Activated B cell treated with CpG ODN at 0.5 μM for 24 hours (primary cell): ENCODE data around the gene CCBE1. TPM values are rescaled to one million over a fixed set of nuclear protein-coding genes. Genes with fewer than 3 reads are reported as not detected.

ENCODE experiments used
- ATAC-seq: fragments of 200-7000 bp; cut with Tn5 transposase; one replicate; pipeline ENCODE4 v1.10.0; 2021; ENCODE audit warnings: low read depth, mild to moderate bottlenecking, moderate library complexity
- CTCF ChIA-PET: fragments of 350-600 bp; sonication (Branson Sonifier 250); formaldehyde crosslinking; loops from one replicate; lab custom pipeline; 2021; ENCODE audit warnings: antibody characterized with exemption; lab: Charles Lee
- POLR2A ChIA-PET: fragments of 350-600 bp; sonication (Branson Sonifier 250); formaldehyde crosslinking; loops from one replicate; lab custom pipeline; 2021; ENCODE audit warnings: antibody characterized with exemption; lab: Charles Lee
- DNase-seq: peaks from one replicate; pipeline ENCODE4 v3.0.0; 2022
- H3K27ac Mint-ChIP-seq: one replicate; pipeline ENCODE4 v1.8.0; 2020; ENCODE audit warnings: mixed read lengths
- H3K27me3 Mint-ChIP-seq: one replicate; pipeline ENCODE4 v1.8.0; 2021; ENCODE audit warnings: mixed read lengths
- H3K36me3 Mint-ChIP-seq: one replicate; pipeline ENCODE4 v1.8.0; 2021; ENCODE audit warnings: low read depth, mixed read lengths
- H3K4me1 Mint-ChIP-seq: one replicate; pipeline ENCODE4 v1.8.0; 2021; ENCODE audit warnings: mixed read lengths
- H3K4me3 Mint-ChIP-seq: one replicate; pipeline ENCODE4 v1.8.0; 2020; ENCODE audit warnings: mild to moderate bottlenecking, mixed read lengths
- H3K9me3 Mint-ChIP-seq: one replicate; pipeline ENCODE4 v1.8.0; 2020; ENCODE audit warnings: mixed read lengths
- intact Hi-C: fragments of 100-400 bp; cut with micrococcal nuclease; formaldehyde crosslinking; loops from one replicate; pipeline ENCODE4 v1.15.1; 2024
- total RNA-seq: library from RNA; stranded (reverse); gene quantifications from 2 replicates; pipeline ENCODE4 v1.2.3, GENCODE V29; 2022
- TF ChIP-seq, protein P1 (sequence below): fragments of 200-600 bp; IDR thresholded peaks from one replicate; pipeline ENCODE4 v1.8.0; 2022; ENCODE audit warnings: antibody characterized with exemption, mild to moderate bottlenecking

Gene CCBE1
- total RNA-seq, 1 donor from 2014 or later = 0.04 TPM

DNA sequence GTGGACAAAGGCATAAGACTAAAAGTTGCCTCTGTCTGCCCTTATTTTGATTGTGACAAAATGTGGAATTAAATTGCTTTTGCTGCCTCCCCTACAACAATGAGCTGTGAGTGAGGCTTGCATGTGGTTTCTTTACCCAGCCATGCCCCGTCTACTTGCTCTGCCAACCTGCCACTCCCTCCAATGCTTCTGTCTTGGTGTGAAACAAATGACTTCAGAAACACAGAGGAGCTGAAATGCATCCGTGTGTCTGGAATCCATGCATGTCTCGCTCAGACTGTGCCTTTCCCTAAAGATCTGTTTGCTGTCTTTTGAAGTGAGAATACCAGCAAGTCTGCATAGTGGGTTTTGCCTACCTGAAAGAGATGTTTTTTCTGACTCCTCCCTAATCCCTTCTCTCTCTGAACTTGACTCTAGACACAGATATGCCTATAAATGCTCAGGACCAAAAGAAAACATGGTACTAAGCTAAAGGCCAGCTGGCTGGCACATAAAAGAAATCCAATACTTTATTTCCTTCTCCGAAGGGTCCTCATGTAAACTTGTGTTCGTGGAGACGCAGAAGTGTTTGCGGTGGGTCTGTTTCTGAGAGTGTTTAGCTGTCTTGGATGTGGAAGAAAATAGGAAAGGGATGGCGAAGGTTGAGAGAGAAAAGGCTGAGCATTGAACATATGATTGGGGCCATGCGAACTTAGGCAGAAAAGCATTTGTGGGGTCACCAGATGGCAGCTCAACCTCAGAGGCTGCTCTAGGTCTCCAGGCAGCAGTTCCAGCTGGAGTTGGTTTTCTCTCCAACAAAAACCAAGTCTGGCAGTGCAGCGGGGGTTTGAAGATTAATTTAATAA lies 120.5 kb downstream of the CCBE1 start:
- intact Hi-C loops = no loop called here
- no peaks in the 10 kb centered on the region for H3K4me1 Mint-ChIP-seq
- no peak overlapping the region for H3K4me3 Mint-ChIP-seq
- DNase-seq (no peak), ATAC-seq (no peak)
- POLR2A ChIA-PET = no interaction called here
- H3K36me3 Mint-ChIP-seq = no peaks in the 10 kb centered on the region
- H3K27ac Mint-ChIP-seq = no peak overlapping the region
- H3K9me3 Mint-ChIP-seq = peaks cover 2% of the 10 kb centered on the region
- TF ChIP-seq, protein P1, sequence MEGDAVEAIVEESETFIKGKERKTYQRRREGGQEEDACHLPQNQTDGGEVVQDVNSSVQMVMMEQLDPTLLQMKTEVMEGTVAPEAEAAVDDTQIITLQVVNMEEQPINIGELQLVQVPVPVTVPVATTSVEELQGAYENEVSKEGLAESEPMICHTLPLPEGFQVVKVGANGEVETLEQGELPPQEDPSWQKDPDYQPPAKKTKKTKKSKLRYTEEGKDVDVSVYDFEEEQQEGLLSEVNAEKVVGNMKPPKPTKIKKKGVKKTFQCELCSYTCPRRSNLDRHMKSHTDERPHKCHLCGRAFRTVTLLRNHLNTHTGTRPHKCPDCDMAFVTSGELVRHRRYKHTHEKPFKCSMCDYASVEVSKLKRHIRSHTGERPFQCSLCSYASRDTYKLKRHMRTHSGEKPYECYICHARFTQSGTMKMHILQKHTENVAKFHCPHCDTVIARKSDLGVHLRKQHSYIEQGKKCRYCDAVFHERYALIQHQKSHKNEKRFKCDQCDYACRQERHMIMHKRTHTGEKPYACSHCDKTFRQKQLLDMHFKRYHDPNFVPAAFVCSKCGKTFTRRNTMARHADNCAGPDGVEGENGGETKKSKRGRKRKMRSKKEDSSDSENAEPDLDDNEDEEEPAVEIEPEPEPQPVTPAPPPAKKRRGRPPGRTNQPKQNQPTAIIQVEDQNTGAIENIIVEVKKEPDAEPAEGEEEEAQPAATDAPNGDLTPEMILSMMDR = no peak
- CTCF ChIA-PET = no interaction called here
- peaks cover 4% of the 10 kb centered on the region for H3K27me3 Mint-ChIP-seq

DNA sequence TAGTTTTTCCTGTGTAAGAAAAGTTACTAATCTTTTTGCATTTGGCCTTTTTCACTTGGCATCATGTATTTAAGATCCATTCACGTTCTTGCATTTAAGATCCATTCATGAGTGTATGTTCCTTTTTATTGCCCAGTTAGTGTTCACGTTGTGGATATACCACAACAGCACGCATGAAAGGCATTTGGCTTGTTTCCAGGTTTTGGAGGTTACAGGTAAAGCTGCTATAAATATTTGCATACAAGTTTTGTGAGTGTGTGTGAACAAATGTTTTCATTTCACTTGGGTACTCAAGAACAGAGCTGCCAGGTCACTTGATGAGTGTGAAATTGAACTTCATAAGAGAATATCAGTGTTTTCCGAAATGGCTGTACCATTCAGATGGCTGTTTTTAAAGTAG lies 121.2 kb downstream of the CCBE1 start:
- POLR2A ChIA-PET = no interaction called here
- no peak for ATAC-seq
- Mint-ChIP-seq H3K27ac (no peak overlapping the region), H3K9me3 (peaks cover 2% of the 10 kb centered on the region), H3K27me3 (peaks cover 4% of the 10 kb centered on the region), H3K4me3 (no peak overlapping the region), H3K4me1 (no peaks in the 10 kb centered on the region), H3K36me3 (no peaks in the 10 kb centered on the region)
- CTCF ChIA-PET = no interaction called here
- TF ChIP-seq, protein P1 = no peak
- intact Hi-C loops = no loop called here
- no peak for DNase-seq

DNA sequence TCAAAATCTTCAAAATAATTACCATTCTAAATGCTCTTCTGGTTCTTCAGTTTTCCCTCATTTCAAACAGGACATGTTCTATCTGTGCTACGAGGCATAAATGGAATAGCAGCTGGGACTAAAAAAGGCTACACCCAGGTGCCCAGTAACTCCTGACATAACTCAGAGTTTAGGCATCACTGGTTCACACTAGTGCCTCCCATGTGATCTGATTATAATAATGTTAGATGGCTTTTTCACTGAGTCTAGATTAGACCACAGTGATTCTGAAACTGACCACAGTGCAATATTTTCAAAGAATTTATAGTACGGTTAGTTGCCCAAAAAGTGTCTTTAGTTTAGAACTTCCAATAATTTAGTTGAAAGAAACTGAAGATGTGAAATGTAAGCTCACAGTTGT lies 123.3 kb downstream of the CCBE1 start:
- CTCF ChIA-PET = no interaction called here
- no peaks in the 10 kb centered on the region for H3K36me3 Mint-ChIP-seq
- H3K4me3 Mint-ChIP-seq = no peak overlapping the region
- POLR2A ChIA-PET = no interaction called here
- ATAC-seq (no peak), DNase-seq (no peak)
- intact Hi-C loops = no loop called here
- H3K27me3 Mint-ChIP-seq = peaks cover 4% of the 10 kb centered on the region
- no peak overlapping the region for H3K27ac Mint-ChIP-seq
- TF ChIP-seq, protein P1 = no peak
- no peaks in the 10 kb centered on the region for H3K4me1 Mint-ChIP-seq
- H3K9me3 Mint-ChIP-seq = peaks cover 2% of the 10 kb centered on the region

DNA sequence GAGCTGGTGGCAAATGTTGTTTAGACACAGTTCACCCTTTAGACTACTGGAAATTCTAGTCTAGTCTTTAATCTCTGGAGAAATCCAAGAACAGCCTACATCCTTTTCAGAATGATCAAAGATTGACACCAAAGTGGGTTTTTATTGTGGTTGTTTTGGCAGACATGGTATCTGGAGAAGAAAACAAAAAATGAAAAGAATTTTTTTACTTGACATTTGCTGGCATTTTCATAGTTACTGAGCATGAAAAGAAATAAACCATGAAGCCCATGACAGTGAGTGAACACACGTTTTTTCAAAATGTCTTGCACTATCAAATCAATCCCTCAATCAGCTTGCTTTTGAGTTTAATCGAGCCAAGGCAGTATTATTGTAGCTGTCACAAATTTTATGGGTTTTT lies 125.3 kb downstream of the CCBE1 start:
- H3K36me3 Mint-ChIP-seq = no peaks in the 10 kb centered on the region
- TF ChIP-seq, protein P1 = no peak
- ATAC-seq (no peak), DNase-seq (no peak)
- POLR2A ChIA-PET = no interaction called here
- no peaks in the 10 kb centered on the region for H3K4me1 Mint-ChIP-seq
- no peaks in the 10 kb centered on the region for H3K9me3 Mint-ChIP-seq
- CTCF ChIA-PET = no interaction called here
- H3K27me3 Mint-ChIP-seq = no peaks in the 10 kb centered on the region
- no peak overlapping the region for H3K27ac Mint-ChIP-seq
- intact Hi-C loops = no loop called here
- H3K4me3 Mint-ChIP-seq = no peak overlapping the region

DNA sequence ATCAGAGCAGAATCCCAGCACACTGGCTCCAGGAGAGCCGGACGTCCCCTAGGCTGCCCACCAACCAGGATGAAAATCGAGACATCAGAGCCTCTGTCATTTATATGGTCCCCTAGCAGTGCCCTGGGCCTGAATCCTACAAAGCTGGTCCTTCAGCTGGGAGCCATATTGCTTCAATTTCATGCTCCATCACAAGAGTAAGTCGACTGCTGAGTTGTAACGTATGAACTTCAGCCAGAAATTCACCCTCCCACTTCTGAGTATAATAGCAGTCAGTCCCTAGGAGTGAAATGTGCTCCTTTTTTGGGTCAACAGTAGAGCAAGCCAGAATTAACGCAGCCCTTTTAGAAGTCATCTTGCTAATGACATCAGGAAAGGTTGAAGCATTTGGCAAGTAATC lies 126.4 kb downstream of the CCBE1 start:
- POLR2A ChIA-PET = no interaction called here
- Mint-ChIP-seq H3K27ac (no peak overlapping the region), H3K4me1 (no peaks in the 10 kb centered on the region), H3K36me3 (no peaks in the 10 kb centered on the region), H3K4me3 (no peak overlapping the region), H3K27me3 (peaks cover 3% of the 10 kb centered on the region), H3K9me3 (no peaks in the 10 kb centered on the region)
- CTCF ChIA-PET = no interaction called here
- DNase-seq (no peak), ATAC-seq (no peak)
- TF ChIP-seq, protein P1 = no peak
- intact Hi-C loops = no loop called here
